Adipocyte (in vitro differentiated cells): ENCODE measurements around the gene MAGEA8.
"Not testable (repeated sequence)": the region's sequence is repeated elsewhere in the genome, so short reads cannot be mapped to it uniquely, and the experiment has no call there.

ENCODE experiments used
- DNase-seq: peaks from one replicate; pipeline ENCODE4 v3.0.0-alpha.2; 2015; ENCODE audit warnings: low read depth
- H3K27me3 ChIP-seq: replicated peaks from 2 replicates; pipeline ENCODE4 v1.7.0; 2013; ENCODE audit warnings: mild to moderate bottlenecking, low read length, moderate library complexity; ENCODE audit not compliant: control insufficient read depth, insufficient read depth
- H3K36me3 ChIP-seq: 2 replicates; pipeline ENCODE4 v1.7.0; 2013; ENCODE audit warnings: low read length, mild to moderate bottlenecking, moderate library complexity; ENCODE audit not compliant: control insufficient read depth, insufficient read depth, severe bottlenecking
- H3K4me1 ChIP-seq: 2 replicates; pipeline ENCODE4 v1.7.0; 2013; ENCODE audit warnings: mild to moderate bottlenecking, low read length, moderate library complexity; ENCODE audit not compliant: control insufficient read depth, insufficient read depth
- H3K4me3 ChIP-seq: 2 replicates; pipeline ENCODE4 v1.7.0; 2013; ENCODE audit warnings: mild to moderate bottlenecking, low read length, moderate library complexity
- H3K9ac ChIP-seq: 2 replicates; pipeline ENCODE4 v1.7.0; 2013; ENCODE audit warnings: mild to moderate bottlenecking, low read length, moderate library complexity
- H3K9me3 ChIP-seq: 2 replicates; pipeline ENCODE4 v1.7.0; 2013; ENCODE audit warnings: mild to moderate bottlenecking, low read length, moderate library complexity; ENCODE audit not compliant: control insufficient read depth

MAGEA8 gene

GRCh38 chrX:149908308-149908707 is 27.3 kb downstream of the MAGEA8 start:
- Histone ChIP-seq H3K36me3 (no peaks in the 10 kb centered on the region), H3K4me3 (no peak overlapping the region), H3K27me3 (peaks cover 10% of the 10 kb centered on the region), H3K9ac (no peak overlapping the region), H3K4me1 (no peaks in the 10 kb centered on the region), H3K9me3 (peaks cover 2% of the 10 kb centered on the region)
- DNase-seq: no peak

- peaks cover 2% of the 10 kb centered on the region for H3K9me3 ChIP-seq
- no peak overlapping the region for H3K9ac ChIP-seq
- DNase-seq: no peak
- no peaks in the 10 kb centered on the region for H3K4me1 ChIP-seq
- peaks cover 10% of the 10 kb centered on the region for H3K27me3 ChIP-seq
- H3K4me3 ChIP-seq: no peak overlapping the region
- H3K36me3 ChIP-seq: no peaks in the 10 kb centered on the region
Observed at GRCh38 chrX:149908727-149909126, 27.7 kb downstream of the MAGEA8 start.

GRCh38 chrX:149909324-149910177 is 28.6 kb downstream of the MAGEA8 start:
- H3K4me1 ChIP-seq: no peaks in the 10 kb centered on the region
- peaks cover 9% of the 10 kb centered on the region for H3K27me3 ChIP-seq
- no peak for DNase-seq
- H3K4me3 ChIP-seq: no peak overlapping the region
- H3K9ac ChIP-seq: no peak overlapping the region
- H3K9me3 ChIP-seq: peaks cover 2% of the 10 kb centered on the region
- H3K36me3 ChIP-seq: no peaks in the 10 kb centered on the region

GRCh38 chrX:149910178-149910695 is 29.3 kb downstream of the MAGEA8 start:
- no peaks in the 10 kb centered on the region for H3K4me1 ChIP-seq
- peaks cover 2% of the 10 kb centered on the region for H3K27me3 ChIP-seq
- no peak overlapping the region for H3K4me3 ChIP-seq
- H3K9me3 ChIP-seq: peaks cover 2% of the 10 kb centered on the region
- H3K9ac ChIP-seq: no peak overlapping the region
- DNase-seq: no peak
- H3K36me3 ChIP-seq: no peaks in the 10 kb centered on the region

- H3K4me3 ChIP-seq: no peak overlapping the region
- H3K4me1 ChIP-seq: no peaks in the 10 kb centered on the region
- no peak for DNase-seq
- H3K36me3 ChIP-seq: no peaks in the 10 kb centered on the region
- H3K27me3 ChIP-seq: no peaks in the 10 kb centered on the region
- no peak overlapping the region for H3K9ac ChIP-seq
- peaks cover 2% of the 10 kb centered on the region for H3K9me3 ChIP-seq
Observed at GRCh38 chrX:149916745-149917392, 35.9 kb downstream of the MAGEA8 start.

- not testable (repeated sequence) for H3K9me3 ChIP-seq, DNase-seq, H3K4me3 ChIP-seq, H3K4me1 ChIP-seq, H3K36me3 ChIP-seq, H3K27me3 ChIP-seq, H3K9ac ChIP-seq
Observed at GRCh38 chrX:149923836-149924235, 42.9 kb downstream of the MAGEA8 start.

GRCh38 chrX:149924434-149924833 is 43.5 kb downstream of the MAGEA8 start:
- H3K9me3 ChIP-seq, H3K9ac ChIP-seq, H3K36me3 ChIP-seq, H3K4me3 ChIP-seq, H3K4me1 ChIP-seq, DNase-seq, H3K27me3 ChIP-seq: not testable (repeated sequence)

- H3K27me3 ChIP-seq, H3K4me3 ChIP-seq, H3K4me1 ChIP-seq, H3K36me3 ChIP-seq, H3K9me3 ChIP-seq, DNase-seq, H3K9ac ChIP-seq: not testable (repeated sequence)
Observed at GRCh38 chrX:149927245-149927963, 46.4 kb downstream of the MAGEA8 start.

- H3K36me3 ChIP-seq, H3K9ac ChIP-seq, H3K9me3 ChIP-seq, H3K27me3 ChIP-seq, H3K4me1 ChIP-seq, DNase-seq, H3K4me3 ChIP-seq: not testable (repeated sequence)
Observed at GRCh38 chrX:149927964-149928258, 46.9 kb downstream of the MAGEA8 start.

- H3K4me1 ChIP-seq, H3K36me3 ChIP-seq, DNase-seq, H3K27me3 ChIP-seq, H3K4me3 ChIP-seq, H3K9ac ChIP-seq, H3K9me3 ChIP-seq: not testable (repeated sequence)
Observed at GRCh38 chrX:149928635-149929034, 47.7 kb downstream of the MAGEA8 start.

GRCh38 chrX:149929400-149929799 is 48.4 kb downstream of the MAGEA8 start, which contains the start of gene HSFX4:
TSS of gene HSFX4 (plus strand) at chrX:149929573. CDS start at chrX:149929645, 72 bp downstream.
- not testable (repeated sequence) for H3K9me3 ChIP-seq, H3K4me3 ChIP-seq, H3K36me3 ChIP-seq, DNase-seq, H3K4me1 ChIP-seq, H3K27me3 ChIP-seq, H3K9ac ChIP-seq
